CD4-positive, alpha-beta T cell treated with Interleukin-10 for 1 hour (primary cell): ENCODE data around the gene TMEM123.

ENCODE experiments used
- DNase-seq: peaks from one replicate; pipeline ENCODE4 v3.0.0-alpha.2; 2020

Gene TMEM123, protein sequence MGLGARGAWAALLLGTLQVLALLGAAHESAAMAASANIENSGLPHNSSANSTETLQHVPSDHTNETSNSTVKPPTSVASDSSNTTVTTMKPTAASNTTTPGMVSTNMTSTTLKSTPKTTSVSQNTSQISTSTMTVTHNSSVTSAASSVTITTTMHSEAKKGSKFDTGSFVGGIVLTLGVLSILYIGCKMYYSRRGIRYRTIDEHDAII

DNA sequence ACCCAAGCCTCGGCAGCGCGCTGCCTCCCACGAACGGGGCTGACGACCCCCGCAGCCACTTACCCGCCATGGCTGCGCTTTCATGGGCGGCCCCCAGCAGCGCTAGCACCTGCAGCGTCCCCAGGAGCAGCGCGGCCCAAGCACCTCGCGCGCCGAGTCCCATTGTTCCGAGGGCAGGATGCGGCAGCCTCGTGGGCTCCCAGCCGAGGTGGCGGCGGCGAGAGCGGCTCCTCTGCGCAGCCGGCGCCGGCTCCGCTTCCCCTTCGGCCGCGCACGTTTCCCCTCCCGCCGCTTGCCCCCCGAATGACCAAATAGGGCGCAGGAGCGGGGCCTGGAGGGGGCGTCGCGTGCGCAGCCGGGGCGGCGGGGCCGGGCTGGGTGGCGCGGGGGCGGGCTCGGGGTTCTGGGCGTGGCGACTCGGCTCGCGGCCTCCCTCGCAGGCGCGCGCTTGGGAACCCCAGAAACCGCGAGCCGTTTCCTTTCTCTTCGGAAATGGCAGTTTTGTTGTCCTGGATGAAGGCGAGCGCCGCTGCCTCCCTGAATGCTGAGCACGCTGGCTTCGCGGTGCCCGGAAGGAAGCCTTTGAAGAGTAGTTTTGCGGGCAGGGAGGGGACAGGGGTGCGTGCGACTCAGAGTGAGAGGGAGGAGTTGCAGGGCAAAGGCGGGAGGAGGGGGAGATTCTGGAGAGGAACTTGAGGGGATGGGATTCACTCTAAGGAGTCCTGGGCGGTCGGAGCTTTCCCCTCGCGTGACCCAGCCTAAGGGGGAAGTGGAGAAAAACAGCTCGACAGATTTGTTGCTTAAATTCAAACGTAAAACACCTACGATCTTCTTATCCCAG lies at the start of gene TMEM123:
Gene TMEM123, minus strand, starts transcription at position 305 of the 841 bp plus-strand sequence. Its CDS starts 142 bp downstream, at position 163.
- DNase-seq, result peak; percentile 92

DNA sequence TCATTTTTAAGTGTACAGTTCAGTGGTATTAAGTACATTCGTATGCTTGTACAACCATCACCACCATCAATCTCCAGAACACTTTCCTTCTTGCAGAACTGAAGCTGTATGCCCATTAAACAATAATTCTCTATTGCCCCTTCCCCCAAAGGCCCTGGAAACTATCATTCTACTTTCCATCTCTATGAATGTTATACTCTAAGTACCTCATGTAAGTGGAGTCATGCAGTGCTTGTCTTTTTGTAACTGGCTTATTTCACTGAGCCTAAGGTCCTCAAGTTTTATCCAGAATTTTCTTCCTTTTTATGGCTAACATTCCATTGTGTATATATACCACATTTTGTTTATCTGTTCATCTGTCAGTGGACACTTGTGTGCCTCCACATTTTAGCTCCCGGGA lies 48.3 kb upstream of the TMEM123 start:
- DNase-seq, result no peak

DNA sequence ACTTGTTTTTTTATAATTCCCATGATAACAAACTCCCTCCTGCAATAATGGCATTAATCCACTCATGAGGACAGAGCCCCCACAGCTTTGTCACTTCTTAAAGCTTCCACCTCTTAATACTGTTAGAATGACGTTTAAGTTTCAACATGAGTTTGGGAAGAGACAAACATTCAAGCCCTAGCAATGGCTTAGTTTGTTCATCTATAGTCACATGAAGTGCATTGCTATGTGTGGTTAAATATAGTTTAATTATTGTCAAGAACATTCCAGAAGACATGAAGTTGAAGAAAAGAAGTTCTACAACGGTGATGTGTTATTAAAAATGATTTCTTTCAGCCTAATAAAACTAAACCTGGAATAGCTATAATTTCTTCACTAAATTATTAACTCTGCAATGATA lies 47.4 kb upstream of the TMEM123 start:
- DNase-seq, result no peak

DNA sequence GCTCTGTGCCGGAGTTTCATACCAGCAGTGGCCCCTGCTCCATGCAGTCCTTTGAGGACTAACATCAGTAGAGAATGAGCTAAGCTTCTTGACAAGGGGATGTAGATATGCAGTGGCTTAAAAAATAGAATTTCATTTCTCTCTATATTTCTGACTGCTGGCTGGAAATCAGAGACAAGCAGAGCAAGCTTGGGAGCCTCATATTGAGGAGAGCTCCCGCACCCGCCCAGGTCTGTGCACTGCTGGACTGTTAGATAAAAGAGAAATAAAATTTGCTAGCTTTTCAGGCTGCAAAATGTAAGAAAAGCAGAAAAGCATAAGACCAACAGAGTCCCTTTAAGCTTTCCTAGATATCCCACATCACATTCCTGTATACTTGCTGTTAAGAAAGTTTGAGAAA lies 46.6 kb upstream of the TMEM123 start:
- no peak for DNase-seq

DNA sequence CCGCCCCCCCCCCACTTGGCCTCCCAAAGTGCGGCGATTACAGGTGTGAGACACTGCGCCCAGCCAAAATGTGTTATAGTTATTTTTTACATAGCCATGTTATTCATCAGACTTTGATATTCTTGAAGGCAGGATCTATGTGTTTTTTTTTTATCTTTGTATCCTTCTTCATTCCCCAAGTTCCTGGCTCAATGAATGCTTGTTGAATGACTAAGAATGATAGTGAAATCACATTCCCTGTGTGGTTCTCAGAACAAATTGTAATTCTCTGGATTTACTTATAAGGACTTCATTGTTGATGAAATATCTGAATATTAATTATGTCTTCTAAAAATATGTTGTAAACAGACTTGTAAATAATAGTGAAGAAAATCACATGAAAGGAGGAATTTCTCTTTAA lies 44.5 kb upstream of the TMEM123 start:
- DNase-seq, result no peak

DNA sequence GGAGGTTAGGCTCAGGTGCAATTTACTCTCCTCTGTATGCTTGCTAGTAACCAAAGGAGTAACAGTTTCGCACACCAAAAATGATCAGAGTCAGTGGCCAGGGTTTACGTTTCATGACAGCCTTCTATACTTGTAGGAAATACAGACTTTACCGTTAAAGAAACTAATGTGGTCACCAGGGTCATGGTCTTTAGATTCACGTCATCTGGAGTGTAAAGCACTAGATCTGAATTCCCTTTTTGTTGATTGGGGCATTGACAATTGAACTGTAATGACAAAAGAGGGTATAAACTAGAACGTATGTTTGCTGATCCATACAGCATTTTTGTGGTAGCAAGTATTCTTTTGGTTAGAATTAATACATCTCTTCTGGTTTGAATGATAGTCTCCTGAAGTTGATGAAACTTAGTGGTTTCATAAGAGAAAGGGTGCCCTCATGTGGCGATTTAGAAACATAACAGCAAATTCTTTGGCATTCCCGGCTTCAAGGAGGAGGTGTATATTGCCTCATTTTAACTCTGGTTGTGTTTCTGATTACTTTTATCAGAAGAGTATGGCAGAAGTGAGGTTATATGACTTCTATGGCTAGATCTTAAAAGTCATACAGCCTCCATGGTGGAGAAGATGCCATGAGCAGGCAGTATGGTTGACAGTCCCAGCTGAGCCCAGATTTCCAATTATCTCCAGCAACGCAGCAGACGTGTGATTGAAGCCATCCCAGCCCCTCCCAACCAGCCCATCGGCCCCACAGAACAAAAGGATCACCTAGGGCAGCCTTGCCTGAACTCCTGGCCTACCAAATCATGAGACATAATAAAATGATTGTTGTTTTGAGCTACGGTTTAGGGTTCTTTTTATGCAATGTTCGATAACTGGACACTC lies 42.8 kb upstream of the TMEM123 start:
- DNase-seq, result peak; percentile 83

DNA sequence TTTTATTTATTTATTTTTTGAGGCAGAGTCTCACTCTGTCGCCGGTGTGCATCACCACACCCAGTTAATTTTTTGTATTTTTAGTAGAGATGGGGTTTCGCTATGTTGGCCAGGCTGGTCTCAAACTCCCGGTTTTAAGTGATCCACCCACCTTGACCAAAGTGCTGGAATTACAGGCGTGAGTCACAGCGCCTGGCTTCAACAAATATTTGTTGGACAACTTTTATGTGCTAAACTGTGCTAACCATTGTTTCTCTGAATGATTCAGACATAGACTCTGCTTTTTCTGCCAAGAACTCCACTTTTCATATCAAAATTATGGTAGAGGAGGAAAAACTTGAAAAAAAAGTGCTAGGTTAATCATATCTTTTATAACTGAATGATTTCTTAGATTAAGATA lies 41.7 kb upstream of the TMEM123 start:
- no peak for DNase-seq

DNA sequence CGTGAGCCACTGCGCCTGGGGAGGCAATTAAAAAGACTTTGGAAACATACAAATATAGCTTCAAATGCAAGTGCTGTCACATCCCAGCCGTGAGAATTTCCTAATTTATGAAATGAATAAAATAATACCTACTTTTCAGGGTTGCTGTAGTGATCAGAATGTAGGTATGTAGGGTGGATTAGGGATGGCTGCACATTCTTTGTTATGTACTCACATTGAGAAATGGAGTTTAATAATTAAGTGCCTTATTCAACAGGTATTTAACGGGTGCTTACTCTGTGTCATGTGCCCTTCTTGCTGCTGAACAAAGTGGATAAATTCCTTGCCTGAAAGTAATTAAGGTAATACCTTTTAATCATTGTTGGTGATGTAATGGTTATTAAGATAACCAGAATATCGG lies 41.0 kb upstream of the TMEM123 start:
- no peak for DNase-seq

DNA sequence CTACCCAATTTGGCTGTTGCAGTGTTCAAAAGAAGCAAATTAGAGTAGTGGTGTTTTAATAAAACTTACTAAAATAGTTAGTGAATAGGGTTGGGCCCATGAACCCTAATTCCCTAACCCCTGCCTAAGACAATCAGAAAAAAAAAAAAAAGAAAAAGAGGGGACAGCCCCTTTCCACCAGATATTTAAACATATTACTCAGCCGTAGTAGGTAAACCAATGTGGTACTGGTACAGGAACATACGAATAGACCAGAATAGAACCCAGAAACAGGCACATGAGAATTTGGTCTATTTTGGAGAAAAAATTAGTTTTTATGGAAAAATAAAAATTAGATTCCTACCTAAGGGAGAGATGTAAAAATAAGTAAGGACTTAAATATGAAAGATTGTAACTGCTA lies 39.4 kb upstream of the TMEM123 start:
- DNase-seq, result no peak

DNA sequence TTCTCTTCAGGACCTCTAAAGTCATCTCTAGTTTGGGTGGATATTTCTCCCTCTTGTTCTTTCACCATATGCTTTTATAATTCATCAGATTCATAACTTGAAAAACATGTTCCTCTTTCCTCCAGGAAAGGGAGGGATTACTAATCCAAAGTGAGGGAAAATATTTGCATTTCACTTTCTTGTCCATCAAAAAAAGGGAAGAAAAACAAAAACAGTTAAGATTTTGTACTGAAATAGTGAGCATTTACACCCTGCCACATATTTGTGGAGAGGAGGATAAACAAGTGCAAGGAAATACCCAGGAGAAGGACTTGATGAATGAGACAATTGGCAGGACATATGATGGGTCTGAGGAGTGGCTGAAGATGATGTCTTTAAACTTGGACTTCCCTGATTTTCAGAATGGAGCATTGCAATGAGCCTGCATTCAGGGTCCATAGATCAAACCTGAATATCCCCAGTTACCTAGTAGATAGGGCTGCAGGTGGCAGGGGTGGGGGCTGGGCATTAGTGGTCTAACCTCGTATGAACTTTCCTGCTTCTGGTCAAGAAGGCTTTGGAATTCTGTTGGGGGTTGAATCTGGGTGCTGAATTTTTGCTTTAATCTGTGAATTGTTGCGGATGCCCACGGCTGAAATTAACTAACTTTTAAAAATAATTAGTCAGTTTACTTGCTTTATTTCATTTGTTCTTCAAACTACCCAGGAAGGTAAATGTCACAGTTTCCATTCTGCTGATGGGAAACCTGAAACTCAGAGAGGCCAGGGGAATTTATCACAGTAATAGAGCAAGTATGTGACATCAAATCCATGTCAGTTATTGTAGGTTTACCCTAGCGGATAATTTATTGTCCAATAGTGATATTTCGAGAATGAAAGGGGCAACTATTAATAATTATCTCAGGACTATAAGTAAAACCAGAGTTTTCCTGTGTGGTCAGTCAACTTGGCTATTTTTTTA lies 36.9 kb upstream of the TMEM123 start:
- DNase-seq, result no peak

DNA sequence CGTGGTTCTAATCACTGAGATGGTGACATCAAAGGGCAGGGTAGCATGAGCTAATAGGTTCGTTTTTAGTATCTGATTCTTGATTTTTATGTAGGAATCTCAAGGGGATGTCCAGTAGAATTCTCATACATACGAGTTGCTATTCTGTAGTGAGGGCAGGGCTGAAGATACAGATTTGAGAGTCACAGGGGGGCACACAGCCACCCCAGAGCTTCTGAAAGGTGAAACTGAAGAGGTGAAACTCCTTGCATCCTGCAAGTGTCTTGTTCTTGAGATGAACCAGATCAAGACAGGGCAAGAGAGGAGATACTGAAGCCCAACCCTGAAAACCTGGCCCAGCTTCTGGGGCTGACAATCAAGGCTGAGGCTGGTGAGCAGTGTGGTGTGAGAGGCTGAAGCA lies 35.6 kb upstream of the TMEM123 start:
- DNase-seq, result no peak

DNA sequence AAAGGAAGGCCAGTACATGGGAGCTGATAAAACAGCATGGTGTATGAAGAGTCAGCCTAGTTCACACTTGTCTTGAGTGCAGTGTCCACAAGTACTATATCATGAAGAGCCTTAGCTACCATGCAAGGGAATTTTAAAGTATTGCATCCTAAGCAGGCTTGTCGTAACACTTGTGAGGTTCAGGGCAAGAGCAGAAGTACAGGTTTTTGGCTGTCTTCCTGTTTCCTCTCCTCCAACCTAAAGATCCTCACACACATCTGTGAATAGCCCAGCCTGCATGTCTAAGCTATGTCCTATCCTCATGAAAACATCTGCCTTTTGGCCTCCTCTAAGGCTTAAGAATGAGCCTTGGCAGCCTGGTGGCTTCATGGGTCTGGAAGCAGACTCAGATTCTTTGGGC lies 34.6 kb upstream of the TMEM123 start:
- no peak for DNase-seq

DNA sequence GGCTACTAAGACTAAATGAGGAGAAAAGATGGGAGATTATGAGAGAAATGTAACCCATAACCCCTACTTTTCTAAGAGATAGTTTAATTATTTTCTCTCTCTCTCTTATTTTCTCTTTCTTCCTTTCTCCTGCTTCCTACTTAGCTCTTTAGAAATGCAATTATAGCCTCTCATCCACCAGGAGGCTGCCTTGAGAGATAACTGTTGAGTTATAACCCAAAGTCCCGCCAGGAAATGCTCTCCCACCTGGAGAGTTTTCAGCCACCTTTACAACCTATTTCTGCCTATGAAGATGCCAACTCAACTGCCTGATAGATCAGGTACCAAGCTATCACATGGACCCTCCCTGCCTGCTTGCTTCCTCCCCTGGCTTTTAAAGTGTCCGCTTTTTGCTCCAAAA lies 34.0 kb upstream of the TMEM123 start:
- no peak for DNase-seq

DNA sequence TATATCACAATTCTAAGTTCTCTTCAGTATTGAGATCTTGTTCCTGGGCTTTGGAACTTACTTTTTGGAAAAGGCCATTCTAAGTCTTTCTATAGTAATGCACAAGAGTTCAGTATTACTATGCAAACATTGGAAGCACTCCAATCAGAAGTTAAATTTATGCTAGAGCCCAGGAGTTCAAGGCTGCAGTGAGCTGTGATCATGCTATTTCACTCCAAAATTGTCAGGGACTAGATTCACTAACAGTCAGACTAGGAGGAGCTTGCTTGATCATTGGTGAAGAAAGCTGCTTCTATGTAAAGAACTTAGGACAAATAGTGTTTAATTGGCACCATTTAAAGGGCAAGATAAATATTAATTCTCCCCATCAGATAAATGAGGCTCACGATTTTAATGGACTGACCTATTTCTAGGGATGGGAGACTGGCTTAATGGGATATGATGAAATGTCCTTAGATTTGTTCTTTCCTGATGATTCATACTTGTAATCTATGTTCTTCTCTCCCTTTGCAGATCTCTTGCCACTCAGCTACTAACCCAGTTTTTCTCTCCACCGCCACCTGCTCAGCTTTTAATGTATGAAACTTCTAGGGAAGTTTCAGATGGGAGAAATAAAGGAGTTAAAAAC lies 32.6 kb upstream of the TMEM123 start:
- no peak for DNase-seq

DNA sequence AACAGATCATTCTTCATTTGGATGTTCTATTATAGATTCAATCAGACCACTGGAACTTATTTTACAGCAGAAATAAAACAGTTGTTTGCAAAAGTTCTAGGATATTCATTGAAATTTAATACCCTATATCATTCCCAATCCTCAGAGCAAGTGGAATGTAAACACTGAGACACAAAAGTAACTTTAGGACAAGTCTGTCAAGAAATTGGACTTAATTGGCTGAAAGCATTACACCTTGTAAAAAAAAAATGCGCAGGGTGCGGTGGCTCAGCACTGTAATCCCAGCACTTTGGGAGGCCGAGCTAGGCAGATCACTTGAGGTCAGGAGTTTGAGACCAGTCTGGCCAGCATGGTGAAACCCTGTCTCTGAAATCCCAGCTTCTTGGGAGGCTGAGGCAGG lies 29.9 kb upstream of the TMEM123 start:
- DNase-seq, result no peak

DNA sequence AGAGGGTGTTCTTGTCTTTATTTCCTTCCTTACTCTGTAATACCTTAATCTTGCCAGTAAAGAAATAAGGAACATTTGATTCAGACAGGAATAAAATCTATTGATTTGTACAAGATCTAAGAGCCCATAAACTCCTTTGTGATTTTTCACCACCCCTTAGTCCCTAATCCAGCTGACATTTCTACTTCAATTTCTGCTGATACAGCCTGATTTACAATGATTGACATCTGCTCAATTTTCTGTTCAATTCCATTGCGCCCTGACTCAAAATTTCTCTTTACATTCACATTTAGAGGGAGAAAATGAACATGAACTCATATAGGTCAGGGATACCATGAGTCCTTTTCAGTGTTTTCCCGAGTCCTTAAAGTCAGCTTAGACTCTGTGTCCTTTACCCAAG lies 27.2 kb upstream of the TMEM123 start:
- DNase-seq, result no peak

DNA sequence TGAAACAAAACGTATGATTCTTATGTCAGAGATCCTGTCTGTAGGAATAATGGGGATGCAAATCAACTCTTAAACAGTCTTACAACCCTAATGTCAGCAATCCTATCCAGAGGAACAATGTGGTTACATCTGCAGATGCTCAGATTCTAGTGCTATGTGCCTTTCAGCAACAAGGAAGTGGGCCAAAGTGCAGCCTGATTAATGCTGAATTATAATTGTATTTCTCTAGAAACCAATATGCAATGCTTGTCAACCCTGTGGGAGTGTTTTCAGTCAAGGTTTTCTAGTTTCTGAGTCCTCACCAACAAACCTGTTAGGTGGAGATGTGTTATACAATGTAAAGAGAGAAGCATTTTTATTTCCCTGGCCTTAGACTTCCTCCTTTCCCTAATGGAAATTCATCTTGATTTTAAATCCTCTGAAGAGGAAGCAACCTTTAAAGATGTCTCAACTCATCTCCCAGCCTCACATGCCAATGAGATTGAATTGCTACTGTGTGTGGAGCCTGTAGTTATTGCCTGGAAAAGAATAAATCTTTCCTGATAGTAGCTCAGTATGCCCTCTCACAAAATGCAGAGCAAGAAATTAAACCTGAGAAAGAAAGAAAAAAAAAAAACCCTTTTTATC lies 26.2 kb upstream of the TMEM123 start:
- DNase-seq, result no peak

DNA sequence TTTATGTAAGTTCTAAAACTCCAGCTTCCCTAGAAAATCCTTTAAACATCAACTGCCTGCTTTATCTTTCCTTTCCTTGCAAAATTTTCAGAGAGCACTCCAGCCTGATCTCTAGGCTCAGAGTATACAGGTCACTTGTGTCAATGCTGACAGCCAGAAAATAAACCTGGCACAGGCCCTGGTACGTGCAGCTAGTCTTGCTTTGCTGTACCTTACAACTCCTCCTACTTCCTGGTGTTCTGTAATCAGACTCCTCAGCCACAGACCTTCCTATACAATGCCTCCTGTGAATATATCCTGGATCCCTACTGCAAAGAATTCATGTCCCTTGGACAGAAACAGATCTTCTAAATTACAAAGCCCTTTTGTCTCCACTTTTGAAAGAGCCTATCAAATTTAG lies 24.2 kb upstream of the TMEM123 start:
- DNase-seq, result peak; percentile 34

DNA sequence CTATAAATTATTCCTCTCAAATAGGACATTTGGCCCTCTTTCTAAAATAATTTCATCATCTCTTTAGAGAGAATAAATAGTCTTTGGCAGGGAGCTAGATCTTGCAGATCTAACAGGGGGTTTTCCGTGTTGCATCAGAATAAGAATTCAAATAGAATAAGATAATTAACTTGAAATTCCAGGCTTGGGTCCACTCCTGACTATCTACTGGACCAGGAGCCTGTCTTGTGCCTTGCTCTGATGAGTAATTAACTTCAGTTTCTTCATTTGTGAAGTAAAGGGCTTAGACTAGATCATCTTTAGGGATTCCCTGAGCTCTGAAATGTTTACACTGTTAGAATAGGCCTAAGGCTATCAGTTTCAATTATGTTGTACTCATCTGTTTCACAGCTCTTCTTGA lies 23.5 kb upstream of the TMEM123 start:
- DNase-seq, result no peak

DNA sequence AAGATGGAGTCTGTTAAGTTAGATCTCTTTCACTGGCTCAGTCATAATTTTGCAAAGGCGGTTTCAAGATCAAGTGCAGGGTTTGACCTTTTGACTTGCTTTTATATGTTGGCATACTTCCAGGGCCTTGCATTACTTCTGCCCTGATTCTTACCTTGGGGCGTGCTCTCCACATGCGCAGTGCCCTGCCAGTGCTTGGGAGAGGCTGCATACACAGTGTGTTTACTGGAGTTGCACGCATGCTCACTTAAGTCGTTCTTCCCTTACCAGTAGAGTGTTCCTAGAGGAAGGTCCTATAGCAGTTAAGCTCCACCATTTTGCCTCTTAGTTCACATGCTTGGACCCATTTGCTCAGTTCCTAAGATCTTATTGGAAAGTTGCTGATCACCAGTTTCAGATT lies 21.0 kb upstream of the TMEM123 start:
- DNase-seq, result no peak

DNA sequence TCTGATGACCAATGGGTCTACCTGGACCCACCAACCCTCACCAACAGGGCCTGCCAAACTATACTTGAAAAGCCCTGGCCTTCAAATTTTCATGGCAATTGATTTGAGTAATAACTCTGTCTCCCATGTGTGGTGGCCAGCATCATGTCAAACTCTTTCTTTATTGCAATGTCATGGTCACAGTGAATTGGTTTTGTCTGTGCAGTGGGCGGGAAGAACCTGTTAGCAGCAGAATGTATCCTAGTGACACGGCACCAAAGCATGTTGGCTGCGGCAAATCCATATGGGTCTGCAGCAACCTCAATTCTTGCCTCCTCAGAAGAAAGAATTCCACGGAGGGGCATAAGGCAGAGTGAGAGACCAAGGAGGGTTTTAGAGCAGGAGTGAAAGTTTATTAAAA lies 19.6 kb upstream of the TMEM123 start:
- DNase-seq, result no peak

DNA sequence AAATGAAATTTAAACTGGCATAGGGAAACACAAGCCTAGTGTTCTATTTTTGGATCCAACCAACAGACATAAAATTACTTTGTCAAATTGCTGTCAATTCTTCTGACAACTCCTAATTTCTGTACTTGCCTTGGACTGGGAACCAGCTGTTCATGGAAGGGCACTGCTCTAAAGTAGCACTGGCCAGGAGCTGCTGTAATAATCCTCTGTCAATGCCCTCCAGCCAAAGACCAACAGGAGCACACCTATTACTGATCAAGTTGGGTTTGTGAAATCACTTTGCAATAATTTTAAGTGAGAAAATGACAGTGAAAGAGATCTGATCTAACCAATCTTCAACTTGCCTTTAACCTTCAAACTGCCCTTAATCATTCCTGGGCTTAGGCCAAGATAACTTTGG lies 18.9 kb upstream of the TMEM123 start:
- DNase-seq, result no peak
